Measurements from ENCODE around the gene RAB6B.
"Not testable (repeated sequence)": the region's sequence is repeated elsewhere in the genome, so short reads cannot be mapped to it uniquely, and the experiment has no call there.

Gene RAB6B

GRCh38 chr3:133804896-133805295 lies 90.8 kb downstream of the RAB6B start:
- DNase-seq, result no peak

DNA sequence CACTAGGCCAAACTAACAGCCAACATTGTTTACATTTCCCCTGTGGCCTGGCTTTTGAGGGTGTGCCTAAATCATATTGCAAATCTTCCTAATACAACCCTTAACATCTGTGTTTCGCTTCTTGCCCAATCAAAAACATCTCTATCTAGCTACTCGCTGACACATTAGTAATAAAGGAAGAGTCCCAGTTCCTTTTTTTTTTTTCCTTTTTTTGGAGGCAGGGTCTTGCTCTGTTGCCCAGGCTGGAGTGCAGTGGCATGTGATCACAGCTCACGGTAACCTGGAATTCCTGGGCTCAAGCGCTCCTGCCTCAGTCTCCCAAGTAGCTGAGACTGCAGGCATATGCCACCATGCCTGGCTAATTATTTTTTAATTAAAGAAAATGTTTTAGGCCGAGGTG lies 92.2 kb downstream of the RAB6B start:
- DNase-seq, result no peak

GRCh38 chr3:133799794-133800585 lies 95.7 kb downstream of the RAB6B start:
- DNase-seq, result peak in 1 of 2 donors; percentile 19

DNA sequence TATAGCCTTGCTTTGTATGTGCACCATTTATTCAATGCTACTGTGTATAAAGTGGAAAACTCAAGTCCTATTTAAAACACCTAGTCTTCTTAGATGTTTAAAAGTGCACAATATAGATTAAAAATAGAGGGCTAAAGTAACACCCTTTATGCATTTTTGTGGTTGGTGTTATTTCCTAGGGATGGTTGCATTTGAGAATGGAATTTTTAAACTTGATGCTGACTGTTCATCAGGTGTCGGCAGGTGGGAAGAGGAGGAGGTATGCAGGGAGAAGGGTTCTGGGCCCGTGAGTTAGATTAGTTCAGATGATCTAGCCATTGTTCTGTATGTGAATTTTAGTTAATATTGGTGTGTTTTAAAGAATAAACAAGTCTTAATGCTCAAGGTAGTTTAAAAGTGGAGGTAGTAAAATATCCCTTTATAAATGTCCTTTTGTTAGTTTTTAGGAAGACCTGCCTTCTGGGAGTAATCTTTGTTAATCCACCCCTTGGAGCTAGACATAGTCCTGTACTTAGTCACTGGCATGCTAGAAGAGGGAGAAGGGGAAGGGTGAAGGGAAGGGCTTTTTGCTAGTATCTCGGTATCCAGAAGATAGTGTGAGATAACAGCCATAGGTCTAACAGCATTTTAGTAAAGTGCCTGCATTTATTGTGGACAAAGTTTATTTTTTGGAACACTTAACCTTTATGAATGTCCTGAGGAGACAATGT lies 98.1 kb downstream of the RAB6B start:
- no peak for DNase-seq

GRCh38 chr3:133792171-133792763 lies 103.4 kb downstream of the RAB6B start:
- no peak for DNase-seq

DNA sequence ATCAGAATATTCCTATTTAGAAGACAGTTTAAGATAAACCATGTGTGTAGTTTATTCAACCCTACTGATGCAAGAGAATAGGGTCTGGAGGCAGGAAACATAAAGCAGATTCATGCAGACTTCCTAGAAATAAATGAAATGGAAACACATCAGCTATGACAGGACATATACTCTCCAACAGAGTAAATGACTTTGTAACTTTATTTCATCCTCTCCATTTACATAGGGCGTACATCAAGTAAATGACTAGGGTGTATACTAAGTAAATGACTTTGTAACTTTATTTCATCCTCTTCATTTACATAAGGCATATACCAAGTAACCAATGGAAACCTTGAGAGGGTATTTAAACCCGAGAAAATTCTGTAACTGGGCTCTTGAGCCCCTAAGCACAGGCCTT lies 107.7 kb downstream of the RAB6B start:
- DNase-seq, result no peak

DNA sequence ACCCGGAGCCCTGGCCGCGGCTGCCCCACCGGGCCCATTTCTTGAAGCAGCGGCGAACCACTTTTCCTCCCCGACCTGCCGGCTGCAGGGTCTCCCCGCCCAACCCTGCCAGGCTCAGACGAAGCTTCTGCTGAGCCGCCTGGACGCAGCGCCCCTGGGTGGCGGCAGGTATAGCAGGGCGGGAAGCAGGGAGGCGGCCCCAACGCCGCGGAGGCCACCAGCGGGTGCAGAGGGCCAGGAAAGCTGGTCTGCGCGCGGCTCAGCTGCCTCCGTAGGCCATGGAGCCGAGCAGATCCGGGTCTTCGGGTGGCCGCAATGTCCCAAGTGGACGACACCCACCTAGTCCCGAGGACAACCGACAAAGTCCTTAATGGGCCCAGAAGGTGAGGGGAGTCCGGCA lies 111.9 kb downstream of the RAB6B start:
- DNase-seq, result no peak

DNA sequence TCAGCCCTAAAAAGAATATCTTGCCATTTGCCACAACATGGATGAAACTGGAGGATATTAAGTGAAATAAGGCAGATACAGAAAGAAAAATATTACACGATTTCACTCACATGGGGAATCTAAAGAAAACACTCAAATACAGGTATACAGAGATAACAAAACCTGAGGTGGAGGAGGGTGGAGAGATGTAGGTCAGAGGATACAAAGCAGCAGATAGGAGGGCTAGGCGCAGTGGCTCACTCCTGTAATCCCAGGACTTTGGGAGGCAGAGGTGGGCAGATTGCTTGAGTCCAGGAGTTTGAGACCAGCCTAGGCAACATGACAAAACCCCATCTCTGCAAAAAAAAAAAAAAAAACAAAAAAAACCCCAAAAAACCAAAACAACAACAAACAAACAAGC lies 113.2 kb downstream of the RAB6B start:
- DNase-seq, result no peak

- no peak for DNase-seq
These were observed 114.1 kb downstream of the RAB6B start for GRCh38 chr3:133781570-133781969.

GRCh38 chr3:133780756-133781155 lies 114.9 kb downstream of the RAB6B start:
- DNase-seq, result not testable (repeated sequence)

GRCh38 chr3:133779626-133780203 lies 116.0 kb downstream of the RAB6B start:
- DNase-seq, result no peak

DNA sequence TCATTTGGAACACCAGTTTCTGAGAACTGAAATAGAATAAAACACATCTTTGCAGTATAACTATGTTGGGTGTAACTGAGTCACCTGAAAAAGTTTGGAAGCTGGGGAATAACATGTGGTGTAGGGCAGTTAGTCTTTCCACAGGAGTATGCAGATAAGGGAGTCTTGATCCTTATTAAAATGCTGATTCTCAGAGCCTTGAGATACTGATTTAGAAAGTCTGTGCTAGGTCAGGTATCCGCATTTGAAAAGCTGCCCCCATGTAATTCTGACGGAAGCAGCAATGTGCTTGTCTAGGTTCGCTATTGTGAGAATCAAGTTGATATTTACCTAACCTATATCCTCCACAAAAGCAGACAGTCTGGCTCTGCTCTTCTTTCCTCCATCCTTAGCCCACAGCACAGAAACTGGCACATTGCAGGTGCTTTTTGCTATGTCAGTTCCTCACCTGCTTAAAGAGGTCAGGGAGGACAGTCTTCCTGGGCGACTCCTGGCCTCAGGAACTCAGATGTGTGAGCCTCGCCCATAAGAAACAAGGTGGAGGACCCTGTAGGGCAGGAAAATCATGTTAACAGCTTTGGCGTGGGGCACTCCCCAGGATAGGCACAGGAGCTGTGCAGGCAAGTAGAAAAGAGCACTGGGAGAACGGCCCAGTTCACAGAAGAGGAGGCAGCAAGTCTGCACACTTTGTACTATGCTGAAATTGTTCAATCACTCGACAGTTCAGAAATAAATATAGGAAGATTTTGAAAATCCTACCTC lies 117.7 kb downstream of the RAB6B start:
- DNase-seq, result no peak

DNA sequence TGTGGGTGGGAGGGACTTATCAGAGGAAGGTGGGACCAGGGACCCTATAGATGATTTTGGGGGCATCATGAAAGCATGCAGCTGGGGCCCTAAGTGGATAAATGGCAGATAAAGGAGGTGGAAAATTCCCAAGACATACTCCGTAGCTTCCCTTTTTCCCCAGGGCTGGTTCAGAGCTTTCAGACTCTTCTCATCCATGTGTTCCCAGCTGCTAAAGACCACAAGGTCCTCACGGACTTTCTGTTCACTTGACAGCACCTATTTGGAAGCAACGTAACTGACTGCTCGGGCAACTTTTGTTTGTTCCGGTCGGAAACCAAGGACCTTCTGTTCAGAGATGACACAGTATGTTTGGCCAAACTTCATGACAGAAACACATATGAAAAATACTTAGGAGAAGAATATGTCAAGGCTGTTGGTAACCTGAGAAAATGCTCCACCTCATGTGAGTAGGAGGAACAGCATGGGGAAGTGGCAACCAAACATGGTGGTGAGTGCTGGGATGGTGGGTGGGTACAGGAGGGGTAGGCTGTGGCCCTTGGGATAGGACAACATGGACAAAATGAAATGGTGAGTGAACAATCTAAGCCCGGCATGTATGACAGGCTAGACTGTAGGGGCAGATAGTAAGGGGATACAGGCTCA lies 118.8 kb downstream of the RAB6B start:
- DNase-seq, result no peak

GRCh38 chr3:133775835-133776234 lies 119.8 kb downstream of the RAB6B start:
- DNase-seq, result no peak

DNA sequence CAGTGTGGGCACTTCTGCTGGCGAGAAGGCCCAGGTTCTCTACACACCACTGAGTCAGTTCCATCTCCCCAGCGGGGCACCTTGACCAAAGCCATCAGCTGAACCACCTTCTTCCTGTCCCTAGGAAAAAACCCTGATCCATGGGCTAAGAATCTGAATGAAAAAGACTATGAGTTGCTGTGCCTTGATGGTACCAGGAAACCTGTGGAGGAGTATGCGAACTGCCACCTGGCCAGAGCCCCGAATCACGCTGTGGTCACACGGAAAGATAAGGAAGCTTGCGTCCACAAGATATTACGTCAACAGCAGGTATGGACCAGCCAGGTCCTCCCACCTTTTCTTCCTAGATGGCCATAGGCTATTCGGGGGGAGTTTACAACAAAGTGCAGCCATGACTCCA lies 120.4 kb downstream of the RAB6B start:
- no peak for DNase-seq

Data from CD4-positive, alpha-beta T cell treated with Interleukin-4 for 1 hour (primary cell).